NCI-H2227 (cell line): ENCODE data around the gene CUL7.

Experiments
- DNase-seq: peaks from one replicate; lab custom pipeline; 2025; ENCODE audit not compliant: unreplicated experiment; lab: John Stamatoyannopoulos, UW

The CUL7 gene

GRCh38 chr6:43077981-43078511, 24.4 kb upstream of the CUL7 start:
- no peak for DNase-seq

DNA sequence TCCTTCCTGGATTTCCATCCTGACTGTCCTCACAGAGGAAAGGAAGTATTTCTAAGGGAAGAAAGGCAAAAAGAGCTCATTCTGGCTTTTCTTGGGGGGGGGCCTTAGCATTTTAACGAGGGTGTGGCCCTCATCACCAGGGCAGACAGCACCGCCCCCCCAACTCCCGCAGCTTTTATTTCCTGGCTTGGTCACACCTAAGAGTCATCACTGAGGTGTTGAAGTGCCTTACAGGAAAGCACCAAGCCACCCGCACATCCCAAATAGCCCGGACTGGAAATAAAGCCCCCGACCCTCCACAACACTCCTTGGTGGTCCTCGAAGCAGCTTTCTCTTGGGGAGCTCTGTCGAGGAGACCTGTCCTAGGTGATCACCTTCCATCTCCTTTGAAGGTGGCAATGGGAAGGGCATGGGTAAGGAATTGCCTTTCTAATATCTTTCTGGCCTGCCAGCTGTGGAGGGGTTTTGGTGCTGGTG, 23.7 kb upstream of the CUL7 start:
- no peak for DNase-seq

GRCh38 chr6:43076464-43077332, 23.0 kb upstream of the CUL7 start:
- peak; percentile 39 for DNase-seq

- DNase-seq, result peak; percentile 87
Observed at GRCh38 chr6:43075670-43076463, 22.2 kb upstream of the CUL7 start, which contains the start of gene PTK7. PTK7 (plus strand) TSS chr6:43076314; CDS start chr6:43076489, 175 bp downstream.

DNA sequence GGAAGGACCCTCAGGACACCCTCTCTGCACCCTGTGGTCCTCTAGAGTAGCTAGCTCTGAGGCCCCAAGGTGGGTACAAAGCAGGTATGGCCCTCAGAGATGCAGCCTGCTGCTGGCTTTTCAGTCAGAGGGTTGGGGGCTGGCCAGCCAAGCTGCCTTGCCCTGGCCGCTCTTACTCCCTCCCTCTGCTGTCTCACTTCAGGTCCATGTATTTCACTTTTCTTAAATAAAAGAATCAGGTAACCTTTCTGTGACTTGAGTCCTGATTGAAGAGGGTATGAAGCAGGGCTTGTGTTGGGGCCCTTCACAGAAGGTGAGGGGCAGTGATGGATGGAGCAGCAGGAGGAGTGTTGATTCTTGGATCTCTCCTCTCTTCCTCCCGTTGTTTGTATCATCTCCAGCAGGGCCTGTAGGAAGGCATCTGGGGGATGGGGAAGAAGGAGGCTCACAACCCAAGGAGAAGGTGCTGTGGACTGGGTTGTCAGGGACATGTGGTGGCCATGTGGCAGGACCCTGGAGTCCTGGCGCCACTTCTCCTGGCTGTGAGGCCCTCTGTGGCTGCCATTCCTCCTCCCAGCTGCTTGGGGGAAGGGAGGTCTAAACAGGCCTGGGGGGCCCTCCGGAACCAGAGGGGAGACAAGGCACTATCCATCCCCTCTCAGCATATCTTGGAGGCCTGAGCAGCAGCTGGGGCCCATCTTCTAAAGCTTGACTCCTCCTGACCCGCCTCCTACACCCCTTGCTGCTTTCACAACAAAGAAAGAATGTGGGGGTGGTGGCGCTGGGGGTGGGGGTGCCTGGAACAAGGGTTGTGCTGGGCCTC, 21.4 kb upstream of the CUL7 start:
- DNase-seq, result no peak

DNA sequence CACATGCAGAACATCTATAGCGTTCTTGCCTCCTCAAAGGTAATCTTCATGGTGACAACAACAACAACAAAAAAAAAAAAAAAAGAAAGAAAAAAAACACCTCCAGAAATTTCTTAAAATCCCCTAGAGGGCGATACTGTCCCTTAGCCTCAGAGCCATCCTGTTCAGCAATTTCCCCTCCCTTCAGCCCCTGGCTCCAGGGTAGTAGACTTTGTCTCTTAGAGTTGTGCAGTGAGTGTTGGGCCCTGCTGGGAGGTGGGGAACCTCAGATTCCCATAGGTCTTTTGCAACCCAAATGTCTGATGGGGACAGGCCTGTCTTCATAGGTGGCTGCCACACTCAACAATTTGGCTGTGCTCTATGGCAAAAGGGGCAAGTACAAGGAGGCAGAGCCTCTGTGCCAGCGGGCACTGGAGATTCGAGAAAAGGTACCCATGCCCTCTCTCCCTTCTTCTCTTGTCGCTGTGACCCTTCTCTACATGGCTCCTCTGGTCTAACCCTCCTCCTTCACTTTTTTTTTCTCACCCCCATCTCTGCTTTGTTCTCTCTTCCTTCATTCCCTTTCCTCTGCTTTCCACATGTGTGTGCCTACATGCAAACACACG, 16.5 kb upstream of the CUL7 start:
- peak; percentile 47 for DNase-seq

DNA sequence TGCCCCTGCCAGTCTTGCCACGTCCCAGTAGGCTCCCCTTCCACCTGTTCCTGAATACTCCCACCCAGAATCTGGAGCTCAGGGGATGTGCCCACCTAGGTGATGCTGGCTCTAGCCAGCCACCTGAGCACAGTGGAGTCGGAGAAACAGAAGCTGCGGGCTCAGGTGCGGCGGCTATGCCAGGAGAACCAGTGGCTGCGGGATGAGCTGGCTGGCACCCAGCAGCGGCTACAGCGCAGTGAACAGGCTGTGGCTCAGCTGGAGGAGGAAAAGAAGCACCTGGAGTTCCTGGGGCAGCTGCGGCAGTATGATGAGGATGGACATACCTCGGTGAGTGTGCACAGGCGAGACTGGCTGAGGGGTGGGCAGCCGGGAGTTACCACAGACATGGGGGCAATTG, 9.2 kb upstream of the CUL7 start:
- no peak for DNase-seq

GRCh38 chr6:43061861-43062260, 8.2 kb upstream of the CUL7 start:
- DNase-seq, result no peak

GRCh38 chr6:43060755-43061633, 7.3 kb upstream of the CUL7 start:
- no peak for DNase-seq

GRCh38 chr6:43060034-43060754, 6.5 kb upstream of the CUL7 start:
- DNase-seq, result no peak

- DNase-seq, result peak; percentile 97
Observed at GRCh38 chr6:43059168-43060033, 5.8 kb upstream of the CUL7 start, which contains the start of the genes KLC4 and MRPL2. KLC4 (plus strand) TSS chr6:43059631; CDS start chr6:43061336, 1,705 bp downstream. MRPL2 (minus strand) TSS chr6:43059434; CDS start chr6:43059381, 53 bp downstream.

DNA sequence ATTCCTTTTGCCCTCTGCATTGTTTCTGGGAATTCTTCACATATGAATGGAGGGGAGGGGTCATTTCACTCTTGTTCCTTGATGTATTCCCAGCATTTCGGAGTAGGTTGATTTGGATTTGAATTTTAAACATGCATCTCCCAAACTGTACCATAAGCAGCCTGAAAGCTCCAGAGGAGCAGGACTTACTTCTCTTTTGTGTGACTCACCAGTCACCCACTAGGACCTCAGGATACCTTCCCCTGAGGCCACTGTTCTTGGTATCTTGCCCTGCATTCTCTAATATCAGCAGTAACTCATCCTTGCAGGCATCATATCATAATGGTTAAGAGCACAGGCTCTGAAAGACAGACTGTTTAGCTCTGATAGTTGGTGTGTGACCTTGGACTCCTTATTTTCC, 4.9 kb upstream of the CUL7 start:
- DNase-seq, result no peak

DNA sequence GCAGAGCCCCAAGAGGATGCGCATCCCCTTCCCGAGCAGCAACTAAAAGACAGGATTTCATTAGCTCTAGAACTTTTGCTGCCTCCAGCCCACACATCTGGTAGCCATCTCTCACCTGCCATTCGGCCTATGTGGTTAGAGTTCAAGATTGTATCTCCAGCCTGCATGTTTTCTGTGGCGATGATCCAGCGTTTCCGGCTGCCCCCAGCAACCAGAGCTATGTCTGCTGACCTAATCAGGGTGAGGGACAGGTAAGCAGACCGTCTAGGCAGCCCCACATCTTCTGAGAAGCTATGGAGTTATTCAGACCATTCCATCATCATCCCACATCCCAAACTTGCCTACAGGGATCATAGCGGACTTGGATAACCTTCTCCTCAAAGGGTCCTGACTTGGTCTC, 2.3 kb upstream of the CUL7 start:
- no peak for DNase-seq

- DNase-seq, result no peak
Observed at GRCh38 chr6:43054206-43054943, 724 bp upstream of the CUL7 start.

DNA sequence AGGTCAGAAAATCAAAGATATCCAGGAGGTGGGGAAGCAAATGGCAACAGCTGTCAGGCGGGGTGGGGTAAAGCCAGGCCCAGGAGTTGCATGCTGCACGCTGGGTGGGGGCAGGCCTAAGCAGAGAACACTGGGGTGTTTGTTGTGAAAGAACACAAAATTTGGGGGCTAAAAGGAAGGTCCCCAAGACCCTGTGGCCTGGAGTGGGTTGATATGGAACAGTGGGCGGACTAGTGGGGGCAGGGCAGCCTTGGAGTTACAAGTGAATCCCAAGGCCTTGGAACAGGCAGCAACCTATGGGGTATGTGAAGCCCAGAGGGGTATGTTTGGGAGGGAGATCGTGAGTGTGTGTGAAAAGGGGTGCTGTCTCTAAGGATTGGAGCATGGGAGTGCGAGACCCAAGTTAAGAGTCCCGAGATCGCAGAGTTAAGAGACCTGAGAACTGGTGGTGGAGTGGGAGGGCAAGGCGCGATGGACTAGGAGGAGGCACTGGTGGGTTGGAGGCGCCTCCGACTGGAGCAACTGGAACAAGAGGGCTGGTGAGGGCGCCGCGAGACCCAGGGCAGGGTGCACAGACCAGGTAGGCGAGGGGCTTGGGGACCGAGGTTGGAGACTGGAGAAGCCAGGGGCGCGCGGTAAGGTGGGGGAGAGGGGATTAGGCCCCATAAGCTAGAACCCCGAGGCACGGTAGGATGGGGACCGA, 658 bp downstream of the CUL7 start:
- no peak for DNase-seq

GRCh38 chr6:43052225-43052841, 1.3 kb downstream of the CUL7 start:
- DNase-seq, result no peak
